ENCODE data around the gene PFDN6. TPM values are rescaled to one million over a fixed set of nuclear protein-coding genes. Genes with fewer than 3 reads are reported as not detected.

Gene PFDN6
- polyA plus RNA-seq, 1 of the 3 experiments (the other 2 are of a cell fraction) = 182 TPM

DNA sequence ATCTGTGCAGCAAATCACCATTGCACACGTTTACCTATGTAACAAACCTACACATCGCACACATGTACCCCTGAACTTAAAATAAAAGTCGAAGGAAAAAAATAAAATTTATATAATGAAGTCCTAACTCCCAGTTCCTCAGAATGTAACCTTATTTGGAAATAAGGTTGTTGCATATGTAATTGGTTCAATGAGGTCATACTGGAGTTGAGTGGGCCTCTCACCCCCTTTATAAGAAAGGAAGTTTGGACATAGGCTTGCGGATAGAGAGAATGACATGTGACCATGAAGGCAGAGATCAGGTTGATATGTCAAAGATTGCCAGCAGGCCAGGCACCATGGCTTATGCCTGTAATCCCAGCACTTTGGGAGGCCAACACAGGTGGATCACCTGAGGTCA is 44.3 kb downstream of the PFDN6 start:
- H3K9me2 ChIP-seq = no peaks in the 10 kb centered on the region
- H3K79me2 ChIP-seq (ENCODE audit: insufficient read depth) = no peaks in the 10 kb centered on the region
- H3K9ac ChIP-seq = no peak overlapping the region
- no peaks in the 10 kb centered on the region for H4K20me1 ChIP-seq (ENCODE audit: insufficient read depth)
- ChIA-PET CTCF (interaction anchor here (5.9 kb wide), 1 partner anchor 11 kb away, joined by 30 read pairs; no protein-coding TSS in a partner anchor), POLR2A (interaction anchor here (0.6 kb wide), 1 partner anchor 1784 kb away, joined by 4 read pairs; no protein-coding TSS in a partner anchor)
- DNase-seq = no peak
- H3K27ac ChIP-seq (ENCODE audit: low read depth in 2 of 2, low read length in 1 of 2) = no peak overlapping the region
- H3K36me3 ChIP-seq (replicated peaks in 1 of 2; ENCODE audit: control insufficient read depth in 1 of 2, insufficient read depth in 2 of 2, low read length in 1 of 2) = no peaks in the 10 kb centered on the region
- WGBS (ENCODE audit: low lambda C conversion rate) = 92% methylated on average over 4 of the region's 4 CpGs
- H3K9me3 ChIP-seq = no peaks in the 10 kb centered on the region
- H3K4me3 ChIP-seq (ENCODE audit: low read depth in 2 of 2, low read length in 1 of 2) = no peak overlapping the region
- no peaks in the 10 kb centered on the region for H3K27me3 ChIP-seq (ENCODE audit: insufficient read depth)
- TF ChIP-seq POLR2AphosphoS5 (IDR thresholded peaks at IDR 0.05; ENCODE audit: low read depth, low read length) (no peak), JUND (IDR thresholded peaks at IDR 0.05) (no peak), TEAD4 (IDR thresholded peaks at IDR 0.05; ENCODE audit: borderline replicate concordance, insufficient read depth) (no peak), TAF1 (IDR thresholded peaks at IDR 0.05; ENCODE audit: borderline replicate concordance, low read depth, low read length) (no peak), NFIC (IDR thresholded peaks at IDR 0.05; ENCODE audit: borderline replicate concordance) (no peak), NRF1 (IDR thresholded peaks at IDR 0.05; ENCODE audit: low read depth, low read length) (no peak), EZH2phosphoT487 (IDR thresholded peaks at IDR 0.05; ENCODE audit: borderline replicate concordance, low read depth) (no peak), MEF2A (IDR thresholded peaks at IDR 0.05; ENCODE audit: borderline replicate concordance, low read depth) (no peak), EP300 (IDR thresholded peaks at IDR 0.05; ENCODE audit: borderline replicate concordance in 1 of 2, low read depth in 1 of 2, low read length in 1 of 2) (no peak), CHD2 (IDR thresholded peaks at IDR 0.05; ENCODE audit: low read length, partially characterized antibody) (no peak), FOSL2 (IDR thresholded peaks at IDR 0.05; ENCODE audit: borderline replicate concordance, low read depth) (no peak), RXRA (IDR thresholded peaks at IDR 0.05; ENCODE audit: borderline replicate concordance, low read depth) (no peak), MXI1 (IDR thresholded peaks at IDR 0.05; ENCODE audit: low read depth, low read length) (no peak), REST (IDR thresholded peaks at IDR 0.05; ENCODE audit: low read depth, low read length) (no peak), FOXM1 (IDR thresholded peaks at IDR 0.05; ENCODE audit: low read depth) (no peak)
- TF ChIP-seq, protein P1, sequence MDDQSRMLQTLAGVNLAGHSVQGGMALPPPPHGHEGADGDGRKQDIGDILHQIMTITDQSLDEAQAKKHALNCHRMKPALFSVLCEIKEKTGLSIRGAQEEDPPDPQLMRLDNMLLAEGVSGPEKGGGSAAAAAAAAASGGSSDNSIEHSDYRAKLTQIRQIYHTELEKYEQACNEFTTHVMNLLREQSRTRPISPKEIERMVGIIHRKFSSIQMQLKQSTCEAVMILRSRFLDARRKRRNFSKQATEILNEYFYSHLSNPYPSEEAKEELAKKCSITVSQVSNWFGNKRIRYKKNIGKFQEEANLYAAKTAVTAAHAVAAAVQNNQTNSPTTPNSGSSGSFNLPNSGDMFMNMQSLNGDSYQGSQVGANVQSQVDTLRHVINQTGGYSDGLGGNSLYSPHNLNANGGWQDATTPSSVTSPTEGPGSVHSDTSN (IDR thresholded peaks at IDR 0.05) = no peak
- TF ChIP-seq, protein P2, sequence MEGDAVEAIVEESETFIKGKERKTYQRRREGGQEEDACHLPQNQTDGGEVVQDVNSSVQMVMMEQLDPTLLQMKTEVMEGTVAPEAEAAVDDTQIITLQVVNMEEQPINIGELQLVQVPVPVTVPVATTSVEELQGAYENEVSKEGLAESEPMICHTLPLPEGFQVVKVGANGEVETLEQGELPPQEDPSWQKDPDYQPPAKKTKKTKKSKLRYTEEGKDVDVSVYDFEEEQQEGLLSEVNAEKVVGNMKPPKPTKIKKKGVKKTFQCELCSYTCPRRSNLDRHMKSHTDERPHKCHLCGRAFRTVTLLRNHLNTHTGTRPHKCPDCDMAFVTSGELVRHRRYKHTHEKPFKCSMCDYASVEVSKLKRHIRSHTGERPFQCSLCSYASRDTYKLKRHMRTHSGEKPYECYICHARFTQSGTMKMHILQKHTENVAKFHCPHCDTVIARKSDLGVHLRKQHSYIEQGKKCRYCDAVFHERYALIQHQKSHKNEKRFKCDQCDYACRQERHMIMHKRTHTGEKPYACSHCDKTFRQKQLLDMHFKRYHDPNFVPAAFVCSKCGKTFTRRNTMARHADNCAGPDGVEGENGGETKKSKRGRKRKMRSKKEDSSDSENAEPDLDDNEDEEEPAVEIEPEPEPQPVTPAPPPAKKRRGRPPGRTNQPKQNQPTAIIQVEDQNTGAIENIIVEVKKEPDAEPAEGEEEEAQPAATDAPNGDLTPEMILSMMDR (IDR thresholded peaks at IDR 0.05) = no peak
- TF ChIP-seq, protein P3, sequence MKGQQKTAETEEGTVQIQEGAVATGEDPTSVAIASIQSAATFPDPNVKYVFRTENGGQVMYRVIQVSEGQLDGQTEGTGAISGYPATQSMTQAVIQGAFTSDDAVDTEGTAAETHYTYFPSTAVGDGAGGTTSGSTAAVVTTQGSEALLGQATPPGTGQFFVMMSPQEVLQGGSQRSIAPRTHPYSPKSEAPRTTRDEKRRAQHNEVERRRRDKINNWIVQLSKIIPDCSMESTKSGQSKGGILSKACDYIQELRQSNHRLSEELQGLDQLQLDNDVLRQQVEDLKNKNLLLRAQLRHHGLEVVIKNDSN (IDR thresholded peaks at IDR 0.05; ENCODE audit: borderline replicate concordance, low read depth) = no peak
- TF ChIP-seq, protein P4, sequence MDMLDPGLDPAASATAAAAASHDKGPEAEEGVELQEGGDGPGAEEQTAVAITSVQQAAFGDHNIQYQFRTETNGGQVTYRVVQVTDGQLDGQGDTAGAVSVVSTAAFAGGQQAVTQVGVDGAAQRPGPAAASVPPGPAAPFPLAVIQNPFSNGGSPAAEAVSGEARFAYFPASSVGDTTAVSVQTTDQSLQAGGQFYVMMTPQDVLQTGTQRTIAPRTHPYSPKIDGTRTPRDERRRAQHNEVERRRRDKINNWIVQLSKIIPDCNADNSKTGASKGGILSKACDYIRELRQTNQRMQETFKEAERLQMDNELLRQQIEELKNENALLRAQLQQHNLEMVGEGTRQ (IDR thresholded peaks at IDR 0.05; ENCODE audit: borderline replicate concordance, low read depth, low read length) = no peak
- H3K4me1 ChIP-seq (ENCODE audit: control insufficient read depth in 1 of 2, insufficient read depth in 2 of 2, low read depth in 1 of 2, low read length in 1 of 2) = no peaks in the 10 kb centered on the region
- H2AFZ ChIP-seq (ENCODE audit: low read depth) = no peak overlapping the region
- H3K4me2 ChIP-seq = no peak overlapping the region
- no peaks in the 10 kb centered on the region for H3F3A ChIP-seq (replicated peaks; ENCODE audit: insufficient read depth)

Data from SK-N-SH (cell line).